OCI-LY3 (cell line): ENCODE results near the gene PATJ.
A peak's percentile ranks its signal among the peaks of the same experiment; 100 is the strongest.

Source experiments
- EZH2phosphoT487 ChIP-seq: fragments of 200-600 bp; shearing (Covaris generic); IDR thresholded peaks from 2 replicates; pipeline ENCODE4 v1.6.1; 2018; ENCODE audit warnings: antibody characterized with exemption, mixed run types, low read depth
- TF ChIP-seq, protein P1 (sequence below): fragments of 200-600, 300-600 bp; sonication (generic); IDR thresholded peaks from 2 replicates; pipeline ENCODE4 v1.5.1; 2014; ENCODE audit warnings: antibody characterized with exemption, low read length, low read depth

- TF ChIP-seq, protein P1, sequence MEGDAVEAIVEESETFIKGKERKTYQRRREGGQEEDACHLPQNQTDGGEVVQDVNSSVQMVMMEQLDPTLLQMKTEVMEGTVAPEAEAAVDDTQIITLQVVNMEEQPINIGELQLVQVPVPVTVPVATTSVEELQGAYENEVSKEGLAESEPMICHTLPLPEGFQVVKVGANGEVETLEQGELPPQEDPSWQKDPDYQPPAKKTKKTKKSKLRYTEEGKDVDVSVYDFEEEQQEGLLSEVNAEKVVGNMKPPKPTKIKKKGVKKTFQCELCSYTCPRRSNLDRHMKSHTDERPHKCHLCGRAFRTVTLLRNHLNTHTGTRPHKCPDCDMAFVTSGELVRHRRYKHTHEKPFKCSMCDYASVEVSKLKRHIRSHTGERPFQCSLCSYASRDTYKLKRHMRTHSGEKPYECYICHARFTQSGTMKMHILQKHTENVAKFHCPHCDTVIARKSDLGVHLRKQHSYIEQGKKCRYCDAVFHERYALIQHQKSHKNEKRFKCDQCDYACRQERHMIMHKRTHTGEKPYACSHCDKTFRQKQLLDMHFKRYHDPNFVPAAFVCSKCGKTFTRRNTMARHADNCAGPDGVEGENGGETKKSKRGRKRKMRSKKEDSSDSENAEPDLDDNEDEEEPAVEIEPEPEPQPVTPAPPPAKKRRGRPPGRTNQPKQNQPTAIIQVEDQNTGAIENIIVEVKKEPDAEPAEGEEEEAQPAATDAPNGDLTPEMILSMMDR = peak; percentile 12; the same call in 1 of the 2 replicates
- TF ChIP-seq EZH2phosphoT487 = no peak
These were observed 179.2 kb downstream of the PATJ start for GRCh38 chr1:61921435-61921834.
